Gastrocnemius medialis (tissue), 4 donors: Measurements from ENCODE around the gene PPP1R14C. TPM values are rescaled to one million over a fixed set of nuclear protein-coding genes. Genes with fewer than 3 reads are reported as not detected.
A peak's percentile ranks its signal among the peaks of the same experiment; 100 is the strongest.

Source experiments
- ATAC-seq, 2 donors: fragments of 150-250 bp; one replicate each; pipeline ENCODE4 v1.9.1; 2016
- DNase-seq, 2 donors: peaks; one replicate each; pipeline ENCODE4 v3.0.0-alpha.2; 2019
- H3K27ac ChIP-seq, 4 donors: fragments of 200-600 bp; sonication (generic); 1 replicate in 1 of 4; 2 replicates in 3 of 4; pipeline ENCODE4 v1.5.1; 2016 to 2018; ENCODE audit warnings: mild to moderate bottlenecking in 2 of 4, moderate library complexity in 1 of 4
- H3K27me3 ChIP-seq, 3 donors: fragments of 200-600 bp; sonication (generic) in 2 of 3; 1 replicate in 1 of 3; 2 replicates in 2 of 3; pipeline versions ENCODE4 v1.5.1 to v1.6.0; 2016 to 2019; ENCODE audit warnings: mild to moderate bottlenecking in 1 of 3, moderate library complexity in 1 of 3
- H3K36me3 ChIP-seq, 2 donors: fragments of 200-600 bp; sonication (generic) in 1 of 2; one replicate each; pipeline ENCODE4 v1.5.1; 2017 to 2018
- H3K4me1 ChIP-seq, 2 donors: fragments of 200-600 bp; sonication (generic) in 1 of 2; one replicate each; pipeline ENCODE4 v1.5.1; 2016 to 2017; ENCODE audit warnings: mild to moderate bottlenecking in 2 of 2
- H3K4me3 ChIP-seq, 4 donors: fragments of 200-600 bp; sonication (generic) in 3 of 4; 1 replicate in 1 of 4; 2 replicates in 3 of 4; pipeline ENCODE4 v1.5.1; 2016 to 2019; ENCODE audit warnings: mild to moderate bottlenecking in 2 of 4
- H3K9me3 ChIP-seq, 3 donors: fragments of 200-600 bp; sonication (generic) in 2 of 3; 1 replicate in 1 of 3; 2 replicates in 2 of 3; pipeline ENCODE4 v1.5.1; 2016 to 2019
- POLR2A ChIP-seq, 2 donors: fragments of 450-650 bp; IDR thresholded peaks; one replicate each; pipeline ENCODE4 v1.6.1; 2017; ENCODE audit warnings: antibody characterized with exemption in 2 of 2, mild to moderate bottlenecking in 2 of 2, moderate library complexity in 2 of 2
- in situ Hi-C, 4 donors: fragments of 200-750 bp; cut with MboI; loops; one replicate each; pipeline versions ENCODE4 v1.15.0 to v1.8.0; 2017; ENCODE audit warnings: low sequenced_read_pairs in 4 of 4
- intact Hi-C: fragments of 100-400 bp; cut with DNase I; formaldehyde crosslinking; loops from one replicate; pipeline ENCODE4 v1.15.1; 2023; ENCODE audit warnings: low total_unique reads
- total RNA-seq, 4 donors: library from RNA; depleted of rRNA; stranded (reverse); fragments of >200 nt; gene quantifications; one replicate each; pipeline versions ENCODE4 v1.1.0 to v1.2.3, GENCODE V29; 2016
- TF ChIP-seq, protein P1 (sequence below), 5 experiments: fragments of 450-650 bp in 3 of 5; fragments of 200-600 bp in 2 of 5; sonication (generic) in 2 of 5; IDR thresholded peaks in 4 of 5; conservative IDR thresholded peaks in 1 of 5; 1 replicate in 4 of 5; 2 replicates in 1 of 5; pipeline ENCODE4 v1.5.1; 2016 to 2019; ENCODE audit warnings: antibody characterized with exemption in 5 of 5, mild to moderate bottlenecking in 3 of 5, moderate library complexity in 3 of 5

PPP1R14C gene
- total RNA-seq, 4 donors from 2014 or later = 14.9 to 37.0 (median 21.7) TPM

DNA sequence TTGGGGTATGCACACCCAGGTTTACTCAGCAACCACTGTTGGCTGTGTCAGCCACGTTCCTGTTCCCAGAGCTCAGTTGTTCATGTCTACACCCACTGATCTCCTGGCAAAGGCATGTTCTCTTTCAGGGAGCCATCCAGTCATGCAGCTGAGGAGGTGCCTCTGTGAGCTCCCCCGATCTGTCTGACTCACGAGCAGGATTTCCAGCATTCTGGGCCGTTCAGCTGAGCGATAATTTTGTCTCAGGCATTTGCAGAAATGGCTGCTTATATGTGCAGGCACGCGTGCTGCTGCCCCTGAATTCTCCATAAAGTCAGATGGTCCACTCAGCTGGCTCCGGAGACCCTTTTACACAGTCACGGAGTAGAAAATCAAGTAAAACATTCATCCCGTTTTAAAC lies 147.6 kb downstream of the PPP1R14C start:
- no peak for TF ChIP-seq POLR2A (IDR thresholded peaks at IDR 0.05)
- TF ChIP-seq, protein P1, sequence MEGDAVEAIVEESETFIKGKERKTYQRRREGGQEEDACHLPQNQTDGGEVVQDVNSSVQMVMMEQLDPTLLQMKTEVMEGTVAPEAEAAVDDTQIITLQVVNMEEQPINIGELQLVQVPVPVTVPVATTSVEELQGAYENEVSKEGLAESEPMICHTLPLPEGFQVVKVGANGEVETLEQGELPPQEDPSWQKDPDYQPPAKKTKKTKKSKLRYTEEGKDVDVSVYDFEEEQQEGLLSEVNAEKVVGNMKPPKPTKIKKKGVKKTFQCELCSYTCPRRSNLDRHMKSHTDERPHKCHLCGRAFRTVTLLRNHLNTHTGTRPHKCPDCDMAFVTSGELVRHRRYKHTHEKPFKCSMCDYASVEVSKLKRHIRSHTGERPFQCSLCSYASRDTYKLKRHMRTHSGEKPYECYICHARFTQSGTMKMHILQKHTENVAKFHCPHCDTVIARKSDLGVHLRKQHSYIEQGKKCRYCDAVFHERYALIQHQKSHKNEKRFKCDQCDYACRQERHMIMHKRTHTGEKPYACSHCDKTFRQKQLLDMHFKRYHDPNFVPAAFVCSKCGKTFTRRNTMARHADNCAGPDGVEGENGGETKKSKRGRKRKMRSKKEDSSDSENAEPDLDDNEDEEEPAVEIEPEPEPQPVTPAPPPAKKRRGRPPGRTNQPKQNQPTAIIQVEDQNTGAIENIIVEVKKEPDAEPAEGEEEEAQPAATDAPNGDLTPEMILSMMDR (IDR thresholded peaks at IDR 0.05 in 4 of 5, conservative IDR thresholded peaks at IDR 0.05 in 1 of 5) = no peak
- intact Hi-C loops (no loop called here), in situ Hi-C loops (no loop called here)
- H3K9me3 ChIP-seq = no peaks in the 10 kb centered on the region
- H3K27me3 ChIP-seq = no peaks in the 10 kb centered on the region
- H3K4me1 ChIP-seq = peaks cover 0 to 7% of the 10 kb centered on the region in 2 donors
- no peak overlapping the region for H3K27ac ChIP-seq
- H3K4me3 ChIP-seq = no peak overlapping the region
- ATAC-seq (no peak), DNase-seq (no peak)
- no peaks in the 10 kb centered on the region for H3K36me3 ChIP-seq

DNA sequence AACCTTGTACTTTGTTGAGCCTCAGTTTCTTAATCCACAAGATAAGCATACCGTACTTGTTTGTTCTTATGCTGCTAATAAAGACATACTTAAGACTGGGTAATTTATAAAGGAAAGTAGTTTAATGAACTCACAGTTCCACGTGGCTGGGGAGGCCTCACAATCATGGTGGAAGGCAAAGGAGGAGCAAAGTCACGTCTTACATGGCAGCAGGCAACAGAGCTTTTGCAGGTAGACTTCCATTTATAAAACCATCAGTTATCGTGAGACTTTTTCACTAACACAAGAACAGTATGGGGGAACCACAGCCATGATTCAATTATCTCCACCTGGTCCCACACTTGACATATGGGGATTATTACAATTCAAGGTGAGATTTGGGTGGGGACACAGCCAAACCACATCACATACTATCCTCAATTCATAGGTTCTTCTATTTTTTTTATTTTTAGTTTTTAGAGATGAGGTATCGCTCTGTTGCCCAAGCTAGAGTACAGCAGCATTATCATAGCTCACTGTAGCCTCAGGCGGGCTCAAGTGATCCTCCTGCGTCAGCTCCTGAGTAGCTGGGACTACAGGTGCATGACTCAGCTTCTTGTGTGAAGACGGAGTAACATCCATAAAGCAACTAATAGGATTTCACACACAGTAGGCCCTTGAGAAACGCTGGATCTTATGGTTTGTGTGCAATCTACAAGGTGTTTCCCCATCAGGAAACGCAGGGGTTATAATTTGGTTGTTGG lies 149.3 kb downstream of the PPP1R14C start:
- no peak overlapping the region for H3K27ac ChIP-seq
- in situ Hi-C loops (no loop called here), intact Hi-C loops (no loop called here)
- peaks cover 0 to 5% (median 0%) of the 10 kb centered on the region in 3 donors for H3K9me3 ChIP-seq
- H3K4me1 ChIP-seq = peaks cover 0 to 6% of the 10 kb centered on the region in 2 donors
- TF ChIP-seq POLR2A (IDR thresholded peaks at IDR 0.05) = no peak
- TF ChIP-seq, protein P1 (IDR thresholded peaks at IDR 0.05 in 4 of 5, conservative IDR thresholded peaks at IDR 0.05 in 1 of 5) = no peak
- H3K36me3 ChIP-seq = no peaks in the 10 kb centered on the region
- DNase-seq (no peak), ATAC-seq (no peak)
- H3K4me3 ChIP-seq = no peak overlapping the region
- H3K27me3 ChIP-seq = no peaks in the 10 kb centered on the region

DNA sequence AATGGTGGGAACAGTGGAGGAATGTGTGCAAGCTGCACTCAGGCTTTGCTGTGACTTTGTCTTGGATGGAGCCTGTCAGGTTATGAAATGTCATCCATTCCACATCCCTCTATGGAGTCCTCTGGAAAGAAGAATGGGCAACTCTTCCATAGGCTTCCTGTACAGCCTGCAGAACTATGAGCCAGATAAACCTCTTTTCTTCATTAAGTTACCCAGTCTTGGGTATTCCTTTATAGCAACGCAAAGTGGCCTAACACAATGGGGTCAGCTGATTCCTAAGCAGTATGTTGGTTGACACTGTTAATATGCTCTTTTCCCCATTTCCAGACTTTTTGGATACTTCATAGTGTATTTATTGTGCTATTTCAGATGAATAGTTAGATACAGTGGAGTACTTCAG lies 150.2 kb downstream of the PPP1R14C start:
- in situ Hi-C loops = no loop called here
- DNase-seq (no peak), ATAC-seq (no peak)

DNA sequence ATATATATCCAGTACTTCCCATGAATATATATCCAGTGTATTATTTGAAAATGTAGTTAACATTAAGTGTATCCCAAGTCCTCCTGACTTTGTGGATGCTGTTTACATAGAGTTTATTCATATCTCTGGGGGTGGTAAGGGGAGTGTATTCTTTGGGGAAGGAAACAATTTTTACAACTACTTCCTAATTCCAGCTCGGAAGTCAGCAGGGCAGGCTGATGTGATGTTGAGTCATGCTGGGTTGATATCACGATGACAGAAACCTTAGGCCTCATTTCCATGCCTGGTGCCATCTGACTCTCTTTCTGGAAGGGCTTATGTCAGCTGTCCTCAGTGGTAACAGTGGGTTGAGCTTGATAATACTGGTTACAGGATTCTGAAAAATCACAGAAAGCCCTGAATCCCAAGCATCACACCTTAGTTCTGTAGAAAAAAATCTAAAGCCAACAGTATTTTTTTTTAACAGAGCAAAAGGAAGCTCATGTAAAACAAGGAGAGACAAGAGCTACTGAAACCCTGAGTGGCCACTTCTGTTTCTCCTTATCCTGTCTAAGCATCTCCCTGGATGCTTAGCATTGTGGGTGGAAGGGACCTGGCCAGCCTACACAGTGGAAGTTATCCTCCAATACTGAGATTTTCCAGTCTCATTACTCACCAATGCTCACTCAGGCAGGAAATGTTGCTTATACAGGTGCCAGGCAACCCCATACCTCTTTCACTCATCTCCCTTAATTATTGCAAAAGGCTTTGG lies 150.8 kb downstream of the PPP1R14C start:
- no peaks in the 10 kb centered on the region for H3K36me3 ChIP-seq
- H3K4me3 ChIP-seq = no peak overlapping the region
- intact Hi-C loops (no loop called here), in situ Hi-C loops (no loop called here)
- peak; percentile 42 to 77 for ATAC-seq
- H3K27me3 ChIP-seq = no peaks in the 10 kb centered on the region
- H3K27ac ChIP-seq = peak overlapping the region in 1 of 4 donors; percentile 27
- H3K4me1 ChIP-seq = no peaks in the 10 kb centered on the region
- H3K9me3 ChIP-seq = peaks cover 0 to 15% (median 0%) of the 10 kb centered on the region in 3 donors
- TF ChIP-seq, protein P1 (IDR thresholded peaks at IDR 0.05 in 4 of 5, conservative IDR thresholded peaks at IDR 0.05 in 1 of 5) = no peak
- TF ChIP-seq POLR2A (IDR thresholded peaks at IDR 0.05) = no peak
- no peak for DNase-seq

More for the DNA sequence above, 150.2 kb downstream of the PPP1R14C start:
- intact Hi-C loops = no loop called here
- Histone ChIP-seq H3K4me1 (no peaks in the 10 kb centered on the region), H3K36me3 (no peaks in the 10 kb centered on the region), H3K9me3 (peaks cover 0 to 12% (median 0%) of the 10 kb centered on the region in 3 donors), H3K4me3 (no peak overlapping the region), H3K27ac (no peak overlapping the region), H3K27me3 (no peaks in the 10 kb centered on the region)
- no peak for TF ChIP-seq POLR2A (IDR thresholded peaks at IDR 0.05)
- TF ChIP-seq, protein P1 (IDR thresholded peaks at IDR 0.05 in 4 of 5, conservative IDR thresholded peaks at IDR 0.05 in 1 of 5) = no peak
